WI38 (cell line): ENCODE results near the gene DCUN1D1.

Source experiments
- H3K4me3 ChIP-seq: 2 replicates; pipeline ENCODE4 v1.5.1; 2011; ENCODE audit warnings: low read depth, mild to moderate bottlenecking, control low read depth, low read length
- CTCF ChIP-seq: IDR thresholded peaks from 2 replicates; pipeline ENCODE4 v1.5.1; 2012; ENCODE audit warnings: low read depth, mild to moderate bottlenecking, control low read depth, low read length

Gene DCUN1D1

GRCh38 chr3:182910936-182911781 lies 69.2 kb downstream of the DCUN1D1 start:
- H3K4me3 ChIP-seq: no peak overlapping the region
- no peak for TF ChIP-seq CTCF

- TF ChIP-seq CTCF: 0 out of 2 replicates have a peak, but pooled peaks have one; percentile 27
- no peak overlapping the region for H3K4me3 ChIP-seq
Observed at GRCh38 chr3:182909318-182910040, 70.9 kb downstream of the DCUN1D1 start.

- TF ChIP-seq CTCF: no peak
- no peak overlapping the region for H3K4me3 ChIP-seq
Observed at GRCh38 chr3:182908471-182908870, 71.9 kb downstream of the DCUN1D1 start.

- no peak overlapping the region for H3K4me3 ChIP-seq
- TF ChIP-seq CTCF: no peak
Observed at GRCh38 chr3:182906036-182906435, 74.3 kb downstream of the DCUN1D1 start.

GRCh38 chr3:182905623-182906022 lies 74.7 kb downstream of the DCUN1D1 start:
- no peak overlapping the region for H3K4me3 ChIP-seq
- TF ChIP-seq CTCF: no peak

- H3K4me3 ChIP-seq: no peak overlapping the region
- no peak for TF ChIP-seq CTCF
Observed at GRCh38 chr3:182904164-182904563, 76.2 kb downstream of the DCUN1D1 start.

- no peak for TF ChIP-seq CTCF
- no peak overlapping the region for H3K4me3 ChIP-seq
Observed at GRCh38 chr3:182902236-182902635, 78.1 kb downstream of the DCUN1D1 start.
